Esophagus (tissue), 2 donors: ENCODE results near the gene USP3. TPM values are rescaled to one million over a fixed set of nuclear protein-coding genes. Genes with fewer than 3 reads are reported as not detected.
A peak's percentile ranks its signal among the peaks of the same experiment; 100 is the strongest.

Experiments
- H3K27ac ChIP-seq, 2 donors: one replicate each; pipeline ENCODE4 v1.5.1; 2013; ENCODE audit warnings: low read depth in 2 of 2, mild to moderate bottlenecking in 2 of 2, inconsistent platforms in 1 of 2, low read length in 1 of 2, moderate library complexity in 1 of 2
- H3K27me3 ChIP-seq, 2 donors: one replicate each; pipeline ENCODE4 v1.6.1; 2013; ENCODE audit warnings: low read length in 2 of 2, control low read depth in 1 of 2, mild to moderate bottlenecking in 1 of 2; ENCODE audit not compliant: insufficient read depth in 2 of 2, control insufficient read depth in 1 of 2
- H3K36me3 ChIP-seq, 2 donors: one replicate each; pipeline ENCODE4 v1.6.1; 2013; ENCODE audit warnings: low read length in 1 of 2; ENCODE audit not compliant: control insufficient read depth in 2 of 2, insufficient read depth in 2 of 2
- H3K4me1 ChIP-seq, 2 donors: one replicate each; pipeline ENCODE4 v1.6.1; 2013; ENCODE audit warnings: low read length in 1 of 2; ENCODE audit not compliant: control insufficient read depth in 2 of 2, insufficient read depth in 2 of 2
- H3K4me3 ChIP-seq, 2 donors: one replicate each; pipeline ENCODE4 v1.5.1; 2013; ENCODE audit warnings: low read length in 2 of 2, mild to moderate bottlenecking in 2 of 2, low read depth in 1 of 2, moderate library complexity in 1 of 2
- H3K9me3 ChIP-seq, 2 donors: one replicate each; pipeline ENCODE4 v1.6.1; 2013; ENCODE audit warnings: mild to moderate bottlenecking in 2 of 2, low read depth in 1 of 2, low read length in 1 of 2, moderate library complexity in 1 of 2; ENCODE audit not compliant: control insufficient read depth in 2 of 2, insufficient read depth in 1 of 2
- WGBS, 2 donors: extraction: QIAGEN DNeasy Blood & Tissue Kit; methylation state at CpG; one replicate each; pipeline ENCODE4 v1.1.7; 2013; 5-methylcytosine and 5-hydroxymethylcytosine counted together
- polyA plus RNA-seq, 2 donors: library from polyadenylated mRNA; stranded (reverse); fragments of 200-250 nt; gene quantifications; one replicate each; pipeline ENCODE4 v1.2.3, GENCODE V29; 2013
- donor health status: healthy with polysubstance abuse.
- donor health status: Bipolar disorder and iron deficiency.

USP3 gene
- polyA plus RNA-seq, 2 donors: 14.0 to 15.0 TPM

DNA sequence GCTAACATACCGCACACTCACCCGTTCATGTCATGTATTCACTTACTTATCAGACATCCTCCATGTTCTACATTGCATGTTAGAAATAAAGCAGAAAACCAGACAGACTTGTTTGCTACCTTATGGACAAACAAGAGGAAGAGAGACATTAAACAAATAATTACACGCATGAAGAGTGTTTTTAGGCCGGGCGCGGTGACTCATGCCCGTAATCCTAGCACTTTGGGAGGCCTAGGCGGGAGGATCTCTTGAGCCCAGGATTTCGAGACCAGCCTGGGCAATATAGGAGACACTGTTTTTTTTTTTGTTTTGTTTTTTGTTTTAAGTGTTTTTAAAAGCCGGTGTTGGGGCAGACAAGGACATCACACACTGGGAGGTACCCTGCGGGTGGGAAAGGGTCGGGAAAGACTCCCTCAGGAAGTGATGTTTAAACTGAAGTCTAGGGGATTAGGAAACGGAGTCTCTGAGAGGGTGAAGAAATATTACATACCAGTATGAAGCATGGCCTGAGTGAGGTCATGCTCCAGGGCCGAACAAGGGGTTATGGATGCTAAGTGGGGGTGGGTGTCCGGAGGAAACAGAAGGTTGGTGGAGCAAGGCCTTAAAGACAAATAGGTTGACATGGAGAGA is 2.1 kb upstream of the USP3 start:
- no peaks in the 10 kb centered on the region for H3K27me3 ChIP-seq
- peak overlapping the region; percentile 98 to 99 for H3K27ac ChIP-seq
- H3K4me1 ChIP-seq: peaks cover 0 to 4% of the 10 kb centered on the region in 2 donors
- no peak overlapping the region for H3K4me3 ChIP-seq
- no peaks in the 10 kb centered on the region for H3K36me3 ChIP-seq
- 66% methylated on average over 15 of the region's 15 CpGs for WGBS, 2 donors
- no peaks in the 10 kb centered on the region for H3K9me3 ChIP-seq

DNA sequence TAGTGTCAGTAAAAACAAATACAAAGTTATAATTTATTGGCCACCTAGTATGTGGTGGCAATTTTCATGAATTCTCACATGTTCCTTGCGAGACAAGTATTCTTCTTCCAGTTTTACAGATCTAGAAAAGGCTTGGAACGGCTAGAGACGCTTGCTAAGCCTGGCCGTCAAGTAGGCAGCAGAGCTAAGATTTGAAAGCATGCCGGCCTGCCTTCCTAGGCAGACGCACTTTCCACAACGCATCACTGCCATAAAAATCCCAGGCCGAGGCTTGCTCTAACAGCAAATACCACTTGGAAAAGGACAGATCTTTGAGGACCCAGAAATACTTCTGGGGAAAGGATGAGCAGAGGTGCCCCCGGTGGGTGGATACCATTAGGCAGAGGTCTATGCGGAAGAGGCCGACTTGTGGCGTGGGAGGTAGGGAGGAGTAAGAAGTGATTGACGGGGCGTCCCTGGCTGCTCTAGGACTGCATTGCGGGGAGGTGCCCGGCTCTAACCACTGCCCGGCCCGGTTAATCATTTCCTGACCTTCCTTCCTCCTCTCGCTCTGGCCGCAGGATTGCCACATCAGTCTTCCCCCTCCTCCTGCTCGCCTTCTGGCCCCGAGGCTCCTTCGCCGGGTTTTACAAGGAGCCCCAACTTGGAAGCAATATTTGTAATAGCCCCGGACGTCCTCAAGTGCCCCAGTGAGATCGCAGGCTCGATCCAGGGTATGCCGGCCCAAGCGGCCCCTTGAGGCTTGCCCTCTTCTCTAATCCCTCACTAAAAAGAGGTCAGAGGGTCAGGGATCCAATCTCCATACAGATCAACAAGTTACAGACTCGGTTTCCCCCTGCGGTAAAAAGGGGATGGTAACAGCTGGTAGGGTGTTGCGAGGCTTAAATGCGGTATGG is 1.3 kb upstream of the USP3 start:
- Histone ChIP-seq H3K4me1 (peaks cover 0 to 4% of the 10 kb centered on the region in 2 donors), H3K9me3 (no peaks in the 10 kb centered on the region), H3K4me3 (peak overlapping the region; percentile 47 to 57), H3K27me3 (no peaks in the 10 kb centered on the region), H3K27ac (peak overlapping the region; percentile 98 to 99), H3K36me3 (no peaks in the 10 kb centered on the region)
- WGBS, 2 donors: 32 to 43% methylated on average over 32 to 34 of the region's 34 CpGs

DNA sequence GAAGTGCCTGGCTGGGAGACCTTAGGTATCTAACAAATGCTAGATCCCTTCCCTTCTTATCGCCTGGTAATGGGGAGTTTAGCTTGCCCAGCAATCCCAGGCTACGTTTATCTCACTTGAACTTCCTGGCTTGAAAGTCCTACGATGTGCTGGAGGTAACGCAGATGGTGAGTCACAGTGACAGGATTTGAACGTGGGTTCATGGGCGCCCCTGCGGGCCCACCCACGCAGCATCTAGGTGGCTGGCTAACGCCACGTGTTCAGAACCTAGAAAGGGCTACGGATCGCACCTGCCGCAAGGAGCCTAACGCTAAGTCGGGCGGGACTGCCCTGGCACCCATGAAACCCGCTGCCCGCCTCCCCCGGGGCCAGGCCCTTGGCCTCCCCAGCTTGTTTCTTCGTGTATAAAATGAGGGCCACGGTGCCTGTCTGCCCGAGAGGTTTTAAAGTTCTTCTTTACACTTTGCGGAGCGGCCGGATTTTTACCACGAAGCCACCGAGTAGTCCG is 600 bp upstream of the USP3 start:
- no peaks in the 10 kb centered on the region for H3K36me3 ChIP-seq
- H3K27me3 ChIP-seq: no peaks in the 10 kb centered on the region
- H3K9me3 ChIP-seq: no peaks in the 10 kb centered on the region
- H3K27ac ChIP-seq: peak overlapping the region; percentile 98 to 99
- WGBS, 2 donors: 0 to 1% methylated on average over 27 to 28 of the region's 28 CpGs
- H3K4me3 ChIP-seq: peak overlapping the region; percentile 47 to 57
- peaks cover 0 to 4% of the 10 kb centered on the region in 2 donors for H3K4me1 ChIP-seq

DNA sequence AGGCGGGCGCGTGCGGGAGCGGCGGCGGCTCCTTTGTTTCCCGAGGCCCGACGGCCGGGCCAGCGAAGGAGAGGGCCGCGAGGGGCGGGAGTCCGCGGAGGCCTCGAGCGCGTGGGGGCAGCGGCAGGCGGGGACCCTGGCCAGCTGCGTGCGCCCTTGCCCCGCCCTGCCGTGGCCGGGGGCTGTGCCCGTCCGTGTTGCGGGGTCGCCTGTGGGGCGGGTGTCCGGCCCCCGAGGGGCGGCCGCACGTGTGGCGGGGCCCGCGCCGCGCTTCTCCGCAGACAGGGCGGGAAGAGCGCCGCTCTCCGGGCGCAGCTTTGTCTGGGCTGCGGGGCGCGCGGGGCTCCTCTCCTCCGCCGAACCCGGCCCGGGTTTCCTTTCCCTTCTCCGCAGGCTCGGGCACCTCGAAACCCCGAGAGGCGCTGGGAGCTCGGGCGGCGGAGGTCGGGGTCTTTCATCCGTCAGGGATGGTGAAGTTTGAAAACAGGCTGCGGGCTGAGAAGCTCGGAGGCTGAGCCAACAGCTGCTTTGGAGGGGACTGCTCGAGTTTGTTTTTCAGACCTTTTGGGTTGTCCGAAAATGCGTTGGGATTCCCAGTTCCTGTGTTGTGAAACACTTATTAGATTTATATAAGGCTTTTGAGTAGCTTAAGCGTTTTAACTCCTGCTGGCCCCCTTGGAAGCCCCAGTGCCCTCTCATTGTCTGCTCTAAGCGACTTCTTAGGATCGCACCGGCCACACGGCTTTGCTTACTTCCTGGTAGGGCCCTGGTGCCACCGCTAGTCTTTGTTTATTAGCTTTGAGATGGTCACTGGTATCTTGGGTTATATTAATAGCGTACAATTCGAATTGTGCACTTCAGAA is 817 bp downstream of the USP3 start:
- no peaks in the 10 kb centered on the region for H3K9me3 ChIP-seq
- peak overlapping the region; percentile 90 to 98 for H3K27ac ChIP-seq
- H3K27me3 ChIP-seq: no peaks in the 10 kb centered on the region
- WGBS, 2 donors: 1% methylated on average over 59 to 79 of the region's 79 CpGs
- H3K4me1 ChIP-seq: peaks cover 0 to 4% of the 10 kb centered on the region in 2 donors
- H3K4me3 ChIP-seq: peak overlapping the region; percentile 93 to 95
- H3K36me3 ChIP-seq: no peaks in the 10 kb centered on the region

DNA sequence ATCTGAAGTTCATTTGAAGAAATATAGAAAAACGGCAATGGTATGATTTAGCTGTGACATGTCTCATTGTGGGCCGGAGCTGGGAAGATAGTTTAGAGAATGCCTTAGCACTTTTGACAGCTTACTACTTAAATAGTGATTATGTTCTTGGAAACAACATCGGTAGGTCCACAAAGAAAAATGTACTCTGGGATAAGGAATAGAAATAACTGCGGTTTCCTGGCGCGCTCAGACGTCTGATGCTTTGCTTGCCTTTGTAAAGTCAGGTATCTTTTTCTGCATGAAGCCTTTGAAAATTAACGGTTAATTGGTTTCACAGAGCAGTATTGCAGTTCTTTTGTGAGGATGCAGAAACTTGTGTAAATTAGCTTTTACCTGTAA is 1.4 kb downstream of the USP3 start:
- Histone ChIP-seq H3K9me3 (no peaks in the 10 kb centered on the region), H3K4me3 (peak overlapping the region; percentile 93 to 95), H3K27ac (peak overlapping the region in 1 of 2 donors; percentile 98), H3K36me3 (no peaks in the 10 kb centered on the region), H3K27me3 (no peaks in the 10 kb centered on the region), H3K4me1 (peaks cover 0 to 4% of the 10 kb centered on the region in 2 donors)
- whole genome bisulfite sequencing, 2 donors: 6 to 7% methylated on average over 8 of the region's 8 CpGs

DNA sequence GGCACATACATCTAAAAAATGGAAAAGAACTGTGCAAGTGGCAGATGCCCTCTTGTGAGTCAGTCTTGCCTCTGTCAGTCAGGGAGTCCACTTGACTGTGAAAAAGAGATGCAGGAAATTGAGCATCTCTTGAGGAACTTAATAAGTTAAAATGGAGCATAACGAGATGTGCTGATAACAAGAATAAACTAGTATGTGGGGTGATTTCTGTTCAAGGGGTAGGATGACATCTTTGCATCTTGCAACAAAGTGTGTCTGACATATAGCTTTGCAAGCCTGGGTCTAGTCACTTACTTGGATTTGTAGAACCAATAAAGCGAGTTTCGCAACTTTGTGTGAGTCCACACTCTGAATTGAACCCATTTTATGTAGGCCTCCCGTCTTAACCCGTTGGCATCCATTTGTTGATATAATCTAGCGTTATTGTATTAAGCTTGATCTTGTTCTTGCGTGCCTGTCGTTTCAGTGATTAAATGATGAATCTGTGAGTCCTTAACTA is 2.2 kb downstream of the USP3 start:
- Histone ChIP-seq H3K27me3 (no peaks in the 10 kb centered on the region), H3K4me3 (peak overlapping the region in 1 of 2 donors; percentile 95), H3K4me1 (peaks cover 0 to 2% of the 10 kb centered on the region in 2 donors), H3K9me3 (no peaks in the 10 kb centered on the region), H3K36me3 (no peaks in the 10 kb centered on the region), H3K27ac (peak overlapping the region in 1 of 2 donors; percentile 48)
- WGBS, 2 donors: 32 to 33% methylated on average over 8 of the region's 8 CpGs

DNA sequence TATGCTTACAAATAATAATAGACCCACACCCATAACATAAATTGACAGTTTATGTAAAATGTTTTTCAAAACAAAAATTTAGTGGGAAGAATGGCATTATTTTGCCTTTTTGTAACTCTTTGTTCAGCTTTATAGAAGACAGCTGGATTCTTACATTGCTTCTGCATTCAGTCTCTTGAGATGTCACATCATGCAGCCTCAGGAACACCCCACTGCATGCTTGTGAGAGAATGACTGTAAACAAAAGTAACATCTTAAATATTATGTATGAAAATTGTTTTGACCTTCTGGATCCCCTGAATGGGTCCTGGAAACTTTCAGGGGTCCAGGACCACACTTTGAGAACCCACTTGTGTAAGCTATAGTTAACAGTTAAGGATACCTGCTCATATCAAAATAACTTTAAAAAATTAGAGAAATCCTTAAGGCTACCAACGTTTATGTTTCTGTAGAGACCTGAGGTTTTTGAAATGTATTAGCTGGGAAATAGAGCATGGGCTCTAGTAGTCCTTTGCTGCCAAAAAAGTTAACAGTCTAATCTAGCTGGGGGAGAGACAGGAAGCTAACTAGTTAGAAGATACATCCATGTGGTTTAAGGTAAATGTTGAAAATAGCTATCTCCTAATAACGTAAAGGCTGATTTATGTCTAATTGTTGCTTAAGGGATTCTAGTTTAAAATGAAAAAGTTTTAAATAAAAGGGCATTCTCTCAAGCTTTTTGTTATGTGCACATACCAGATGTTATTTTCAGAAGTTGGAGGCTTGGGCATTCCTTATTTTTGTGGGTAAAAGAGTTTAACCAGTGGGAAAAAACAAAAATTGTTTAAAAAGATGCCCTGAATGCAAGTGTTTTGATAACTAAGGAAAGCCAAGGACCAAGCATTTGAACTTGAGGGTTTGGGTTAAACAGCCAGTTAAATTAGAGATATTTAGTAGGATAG is 3.8 kb downstream of the USP3 start:
- 25 to 35% methylated on average over 2 of the region's 2 CpGs for WGBS, 2 donors

GRCh38 chr15:63509056-63509954 is 4.9 kb downstream of the USP3 start:
- Histone ChIP-seq H3K36me3 (no peaks in the 10 kb centered on the region), H3K27ac (no peak overlapping the region), H3K4me3 (no peak overlapping the region), H3K9me3 (no peaks in the 10 kb centered on the region), H3K27me3 (no peaks in the 10 kb centered on the region), H3K4me1 (no peaks in the 10 kb centered on the region)
- WGBS, 2 donors: 62 to 78% methylated on average over 6 of the region's 6 CpGs

More for the DNA sequence above, 3.8 kb downstream of the USP3 start:
- Histone ChIP-seq H3K4me1 (no peaks in the 10 kb centered on the region), H3K27ac (no peak overlapping the region), H3K4me3 (no peak overlapping the region), H3K27me3 (no peaks in the 10 kb centered on the region), H3K36me3 (no peaks in the 10 kb centered on the region), H3K9me3 (no peaks in the 10 kb centered on the region)
